ENCODE measurements around the gene ARG2.

Gene ARG2

DNA sequence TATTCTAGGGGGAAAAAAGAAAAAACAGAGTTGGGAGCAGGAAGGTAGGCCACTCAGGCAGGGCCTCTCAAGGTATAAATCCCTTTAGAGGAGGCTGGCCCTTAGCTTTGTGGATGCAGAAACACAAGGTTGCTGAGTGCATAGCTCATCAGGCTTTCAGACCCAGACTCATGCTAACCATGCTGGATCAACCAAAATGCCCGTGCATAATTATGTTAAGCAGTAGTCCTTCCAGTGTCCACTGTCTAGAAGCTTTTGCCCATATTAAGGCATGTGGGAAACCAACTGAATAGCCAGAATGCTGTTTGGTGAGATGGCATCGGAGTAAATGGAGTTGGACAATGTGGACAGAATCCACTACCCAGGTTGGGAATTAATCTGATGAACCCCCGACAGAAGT lies 18.9 kb downstream of the ARG2 start:
- Histone ChIP-seq H3K79me2 (ENCODE audit: control insufficient read depth, insufficient read depth, low read length, poor library complexity) (no peaks in the 10 kb centered on the region), H3K4me3 (ENCODE audit: low read depth, low read length) (no peak overlapping the region), H2AK5ac (ENCODE audit: low read length) (no peak overlapping the region), H4K91ac (ENCODE audit: low read depth, low read length) (no peak overlapping the region), H3K18ac (ENCODE audit: low read length) (no peak overlapping the region), H3K79me1 (ENCODE audit: low read length) (no peaks in the 10 kb centered on the region), H4K8ac (ENCODE audit: low read depth, low read length) (no peak overlapping the region), H3K4me1 (ENCODE audit: control insufficient read depth in 1 of 2, insufficient read depth in 2 of 2, low read length in 2 of 2) (no peaks in the 10 kb centered on the region), H3K4ac (ENCODE audit: low read depth, low read length) (no peak overlapping the region), H2BK12ac (ENCODE audit: low read length) (no peak overlapping the region), H3K27me3 (ENCODE audit: insufficient read depth, low read length) (no peaks in the 10 kb centered on the region), H3K9me3 (ENCODE audit: insufficient read depth, low read depth, low read length) (no peaks in the 10 kb centered on the region), H3K27ac (ENCODE audit: low read depth, low read length) (no peak overlapping the region), H3K14ac (ENCODE audit: low read length) (no peak overlapping the region), H3K23ac (ENCODE audit: low read length) (no peak overlapping the region), H2AFZ (ENCODE audit: insufficient read depth, low read length, poor library complexity) (no peak overlapping the region), H2BK120ac (ENCODE audit: insufficient read depth, low read length, poor library complexity) (no peak overlapping the region), H4K12ac (ENCODE audit: low read depth, low read length) (no peak overlapping the region), H3K36me3 (ENCODE audit: control insufficient read depth in 1 of 2, insufficient read depth in 2 of 2, low read length in 2 of 2) (peaks cover 0 to 1% of the 10 kb centered on the region in 2 experiments), H3K4me2 (ENCODE audit: low read length) (no peak overlapping the region), H3K9ac (ENCODE audit: low read length) (no peak overlapping the region), H2BK5ac (ENCODE audit: low read depth, low read length, poor library complexity) (no peak overlapping the region)
- no CpG with 5 or more reads among the region's 3 CpGs for WGBS (ENCODE audit: extremely low coverage, insufficient coverage, insufficient read length)
- DNase-seq: no peak

- H2BK12ac ChIP-seq (ENCODE audit: low read length): no peak overlapping the region
- H3K36me3 ChIP-seq (ENCODE audit: control insufficient read depth in 1 of 2, insufficient read depth in 2 of 2, low read length in 2 of 2): peaks cover 4 to 13% of the 10 kb centered on the region in 2 experiments
- H3K4me2 ChIP-seq (ENCODE audit: low read length): no peak overlapping the region
- no peaks in the 10 kb centered on the region for H3K79me2 ChIP-seq (ENCODE audit: control insufficient read depth, insufficient read depth, low read length, poor library complexity)
- no CpG with 5 or more reads among the region's 1 CpG for WGBS (ENCODE audit: extremely low coverage, insufficient coverage, insufficient read length)
- no peak overlapping the region for H3K4me3 ChIP-seq (ENCODE audit: low read depth, low read length)
- no peak overlapping the region for H4K12ac ChIP-seq (ENCODE audit: low read depth, low read length)
- no peaks in the 10 kb centered on the region for H3K9me3 ChIP-seq (ENCODE audit: insufficient read depth, low read depth, low read length)
- H3K27ac ChIP-seq (ENCODE audit: low read depth, low read length): no peak overlapping the region
- H3K9ac ChIP-seq (ENCODE audit: low read length): no peak overlapping the region
- no peaks in the 10 kb centered on the region for H3K79me1 ChIP-seq (ENCODE audit: low read length)
- DNase-seq: no peak
- H2AK5ac ChIP-seq (ENCODE audit: low read length): no peak overlapping the region
- H2BK5ac ChIP-seq (ENCODE audit: low read depth, low read length, poor library complexity): no peak overlapping the region
- no peak overlapping the region for H3K23ac ChIP-seq (ENCODE audit: low read length)
- no peak overlapping the region for H3K4ac ChIP-seq (ENCODE audit: low read depth, low read length)
- H3K4me1 ChIP-seq (ENCODE audit: control insufficient read depth in 1 of 2, insufficient read depth in 2 of 2, low read length in 2 of 2): no peaks in the 10 kb centered on the region
- no peak overlapping the region for H4K91ac ChIP-seq (ENCODE audit: low read depth, low read length)
- no peak overlapping the region for H3K18ac ChIP-seq (ENCODE audit: low read length)
- no peak overlapping the region for H2BK120ac ChIP-seq (ENCODE audit: insufficient read depth, low read length, poor library complexity)
- H2AFZ ChIP-seq (ENCODE audit: insufficient read depth, low read length, poor library complexity): no peak overlapping the region
- H4K8ac ChIP-seq (ENCODE audit: low read depth, low read length): no peak overlapping the region
- no peak overlapping the region for H3K14ac ChIP-seq (ENCODE audit: low read length)
- H3K27me3 ChIP-seq (ENCODE audit: insufficient read depth, low read length): no peaks in the 10 kb centered on the region
Measured at GRCh38 chr14:67641480-67641879, 21.8 kb downstream of the ARG2 start.

DNA sequence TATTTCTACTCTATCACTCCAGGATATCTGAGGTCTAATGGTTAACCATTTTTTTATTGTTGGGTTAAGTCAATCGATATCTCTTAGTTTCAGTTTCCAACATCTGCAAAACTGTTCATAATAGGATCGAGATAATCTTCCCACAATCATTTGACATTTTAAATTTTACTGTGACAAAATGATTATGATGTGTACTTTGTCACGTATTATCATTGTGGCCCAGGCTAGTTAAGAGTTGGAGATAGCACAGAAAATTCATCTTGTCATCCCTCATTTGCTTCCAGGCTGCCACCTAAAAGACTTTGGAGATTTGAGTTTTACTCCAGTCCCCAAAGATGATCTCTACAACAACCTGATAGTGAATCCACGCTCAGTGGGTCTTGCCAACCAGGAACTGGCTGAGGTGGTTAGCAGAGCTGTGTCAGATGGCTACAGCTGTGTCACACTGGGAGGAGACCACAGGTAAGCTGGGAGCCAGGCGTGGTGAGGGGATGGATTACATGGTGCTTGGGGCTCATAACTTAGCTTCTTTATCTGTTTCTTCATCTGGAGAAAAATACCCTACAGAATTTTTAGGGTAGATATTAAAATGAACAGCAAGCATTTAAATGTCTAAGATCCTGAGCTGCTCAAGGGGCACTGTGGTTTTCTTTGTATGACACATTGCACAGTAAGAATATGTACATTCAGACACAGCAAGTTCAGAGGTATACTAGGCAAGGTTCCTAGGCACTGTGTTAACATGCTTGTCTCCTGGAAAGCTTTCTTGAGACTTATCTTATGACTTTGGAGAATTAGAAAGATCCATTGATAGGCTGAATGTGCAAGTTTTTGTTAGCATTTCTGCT lies 22.4 kb downstream of the ARG2 start:
- Histone ChIP-seq H3K79me2 (ENCODE audit: control insufficient read depth, insufficient read depth, low read length, poor library complexity) (no peaks in the 10 kb centered on the region), H3K18ac (ENCODE audit: low read length) (no peak overlapping the region), H2BK5ac (ENCODE audit: low read depth, low read length, poor library complexity) (no peak overlapping the region), H2BK12ac (ENCODE audit: low read length) (no peak overlapping the region), H4K91ac (ENCODE audit: low read depth, low read length) (no peak overlapping the region), H3K4ac (ENCODE audit: low read depth, low read length) (no peak overlapping the region), H2AFZ (ENCODE audit: insufficient read depth, low read length, poor library complexity) (no peak overlapping the region), H3K14ac (ENCODE audit: low read length) (no peak overlapping the region), H2AK5ac (ENCODE audit: low read length) (no peak overlapping the region), H3K36me3 (ENCODE audit: control insufficient read depth in 1 of 2, insufficient read depth in 2 of 2, low read length in 2 of 2) (peaks cover 4 to 14% of the 10 kb centered on the region in 2 experiments), H3K4me2 (ENCODE audit: low read length) (no peak overlapping the region), H4K12ac (ENCODE audit: low read depth, low read length) (no peak overlapping the region), H3K79me1 (ENCODE audit: low read length) (no peaks in the 10 kb centered on the region), H3K27ac (ENCODE audit: low read depth, low read length) (no peak overlapping the region), H2BK120ac (ENCODE audit: insufficient read depth, low read length, poor library complexity) (no peak overlapping the region), H3K27me3 (ENCODE audit: insufficient read depth, low read length) (no peaks in the 10 kb centered on the region), H3K9me3 (ENCODE audit: insufficient read depth, low read depth, low read length) (no peaks in the 10 kb centered on the region), H4K8ac (ENCODE audit: low read depth, low read length) (no peak overlapping the region), H3K4me1 (ENCODE audit: control insufficient read depth in 1 of 2, insufficient read depth in 2 of 2, low read length in 2 of 2) (no peaks in the 10 kb centered on the region), H3K9ac (ENCODE audit: low read length) (no peak overlapping the region), H3K4me3 (ENCODE audit: low read depth, low read length) (no peak overlapping the region), H3K23ac (ENCODE audit: low read length) (peak overlapping the region; percentile 24)
- DNase-seq: no peak
- WGBS (ENCODE audit: extremely low coverage, insufficient coverage, insufficient read length): no CpG with 5 or more reads among the region's 5 CpGs

DNA sequence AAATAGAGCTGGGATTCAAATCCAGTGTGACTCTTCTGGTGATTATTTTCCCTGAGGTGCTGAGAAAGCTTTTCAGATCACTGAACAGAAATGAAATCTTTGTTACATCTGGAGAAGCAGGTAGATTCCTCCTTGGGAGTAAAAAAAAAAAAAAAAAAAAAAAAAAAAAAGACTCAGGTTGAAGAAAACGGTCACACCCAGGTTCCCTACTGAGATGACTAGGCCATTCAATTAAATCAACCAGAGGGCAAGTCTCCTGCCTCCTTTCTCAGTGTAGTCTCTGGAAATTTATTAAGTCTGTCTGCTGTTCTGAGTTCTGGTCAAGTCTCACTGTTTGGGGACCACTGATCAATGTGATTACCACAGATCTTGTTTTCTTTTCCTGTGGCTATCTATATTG lies 24.0 kb downstream of the ARG2 start:
- Histone ChIP-seq H2AFZ (ENCODE audit: insufficient read depth, low read length, poor library complexity) (no peak overlapping the region), H3K27me3 (ENCODE audit: insufficient read depth, low read length) (no peaks in the 10 kb centered on the region), H3K79me2 (ENCODE audit: control insufficient read depth, insufficient read depth, low read length, poor library complexity) (no peaks in the 10 kb centered on the region), H3K4me2 (ENCODE audit: low read length) (no peak overlapping the region), H2BK12ac (ENCODE audit: low read length) (no peak overlapping the region), H3K4me1 (ENCODE audit: control insufficient read depth in 1 of 2, insufficient read depth in 2 of 2, low read length in 2 of 2) (no peaks in the 10 kb centered on the region), H3K36me3 (ENCODE audit: control insufficient read depth in 1 of 2, insufficient read depth in 2 of 2, low read length in 2 of 2) (peaks cover 4 to 14% of the 10 kb centered on the region in 2 experiments), H3K79me1 (ENCODE audit: low read length) (no peaks in the 10 kb centered on the region), H4K12ac (ENCODE audit: low read depth, low read length) (no peak overlapping the region), H3K18ac (ENCODE audit: low read length) (no peak overlapping the region), H3K9me3 (ENCODE audit: insufficient read depth, low read depth, low read length) (no peaks in the 10 kb centered on the region), H3K27ac (ENCODE audit: low read depth, low read length) (no peak overlapping the region), H2BK5ac (ENCODE audit: low read depth, low read length, poor library complexity) (no peak overlapping the region), H3K4ac (ENCODE audit: low read depth, low read length) (no peak overlapping the region), H3K14ac (ENCODE audit: low read length) (no peak overlapping the region), H4K8ac (ENCODE audit: low read depth, low read length) (no peak overlapping the region), H2AK5ac (ENCODE audit: low read length) (no peak overlapping the region), H3K4me3 (ENCODE audit: low read depth, low read length) (no peak overlapping the region), H3K9ac (ENCODE audit: low read length) (no peak overlapping the region), H4K91ac (ENCODE audit: low read depth, low read length) (no peak overlapping the region), H2BK120ac (ENCODE audit: insufficient read depth, low read length, poor library complexity) (no peak overlapping the region), H3K23ac (ENCODE audit: low read length) (no peak overlapping the region)
- no peak for DNase-seq
- no CpG with 5 or more reads among the region's 1 CpG for WGBS (ENCODE audit: extremely low coverage, insufficient coverage, insufficient read length)
